MCF 10A (cell line): Measurements from ENCODE around the gene IL17REL. TPM values are rescaled to one million over a fixed set of nuclear protein-coding genes. Genes with fewer than 3 reads are reported as not detected.

ENCODE experiments used
- BruUV-seq: library from RNA; stranded (reverse); fragments of 400-500 nt; replicated peaks from 2 replicates; lab custom pipeline; 2021; lab: Mats Ljungman, UMichigan
- CTCF ChIA-PET: fragments of 300-600 bp; sonication (Branson Sonifier 250); formaldehyde crosslinking; extraction: SDS; loops from one replicate; lab custom pipeline; 2021; ENCODE audit warnings: antibody characterized with exemption, inconsistent platforms; lab: Yijun Ruan, JAX
- POLR2A ChIA-PET: fragments of 300-600, 350-650 bp; sonication (Branson Sonifier 250); formaldehyde crosslinking; extraction: SDS; loops from one replicate; lab custom pipeline; 2020; ENCODE audit warnings: antibody characterized with exemption, inconsistent platforms; lab: Yijun Ruan, JAX
- DNase-seq: peaks from one replicate; pipeline ENCODE4 v3.0.0-alpha.2; 2018; ENCODE audit not compliant: unreplicated experiment
- H3K27ac Mint-ChIP-seq: one replicate; pipeline ENCODE4 v1.8.0; 2022; ENCODE audit warnings: mild to moderate bottlenecking, low read depth, mixed read lengths; ENCODE audit not compliant: unreplicated experiment
- H3K27me3 Mint-ChIP-seq: one replicate; pipeline ENCODE4 v1.8.0; 2022; ENCODE audit warnings: mixed read lengths; ENCODE audit not compliant: insufficient read depth, unreplicated experiment
- H3K36me3 Mint-ChIP-seq: one replicate; pipeline ENCODE4 v1.8.0; 2022; ENCODE audit warnings: mild to moderate bottlenecking, moderate library complexity, mixed read lengths; ENCODE audit not compliant: insufficient read depth, unreplicated experiment
- H3K4me1 Mint-ChIP-seq: one replicate; pipeline ENCODE4 v1.8.0; 2022; ENCODE audit warnings: mixed read lengths; ENCODE audit not compliant: insufficient read depth, unreplicated experiment
- H3K4me3 Mint-ChIP-seq: one replicate; pipeline ENCODE4 v1.8.0; 2022; ENCODE audit warnings: mild to moderate bottlenecking, moderate library complexity, mixed read lengths; ENCODE audit not compliant: unreplicated experiment
- H3K9me3 Mint-ChIP-seq: one replicate; pipeline ENCODE4 v1.8.0; 2022; ENCODE audit warnings: mixed read lengths; ENCODE audit not compliant: unreplicated experiment
- CTCF ChIP-seq: fragments of 200-600 bp; IDR thresholded peaks from one replicate; pipeline ENCODE4 v1.8.0; 2022; ENCODE audit warnings: antibody characterized with exemption, mild to moderate bottlenecking; ENCODE audit not compliant: unreplicated experiment
- intact Hi-C: fragments of 100-400 bp; cut with micrococcal nuclease; formaldehyde crosslinking; loops from 2 replicates; pipeline ENCODE4 v1.14.1; 2022
- total RNA-seq: library from RNA; stranded (reverse); gene quantifications from 2 replicates; pipeline ENCODE4 v1.2.3, GENCODE V29; 2022

Gene IL17REL
- total RNA-seq, 1 experiment from 2014 or later = not detected

GRCh38 chr22:50034126-50035081 lies 21.8 kb upstream of the IL17REL start:
- Mint-ChIP-seq H3K27ac (no peak overlapping the region), H3K9me3 (no peaks in the 10 kb centered on the region), H3K27me3 (no peaks in the 10 kb centered on the region), H3K4me1 (no peaks in the 10 kb centered on the region), H3K4me3 (no peak overlapping the region), H3K36me3 (no peaks in the 10 kb centered on the region)
- DNase-seq = no peak
- ChIA-PET POLR2A (no interaction called here), CTCF (interaction anchor here (0.5 to 1.8 kb wide), 2 partner anchors 29 to 104 kb away, joined by 6 to 7 read pairs; no protein-coding TSS in a partner anchor)
- no TSS peak for BruUV-seq
- intact Hi-C loops = no loop called here
- TF ChIP-seq CTCF = no peak

GRCh38 chr22:50032941-50033601 lies 20.5 kb upstream of the IL17REL start:
- POLR2A ChIA-PET = no interaction called here
- BruUV-seq = no TSS peak
- H3K27me3 Mint-ChIP-seq = no peaks in the 10 kb centered on the region

GRCh38 chr22:50032109-50032871 lies 19.7 kb upstream of the IL17REL start:
- peaks cover 10% of the 10 kb centered on the region for H3K4me1 Mint-ChIP-seq
- no peak overlapping the region for H3K4me3 Mint-ChIP-seq
- TF ChIP-seq CTCF = no peak
- H3K9me3 Mint-ChIP-seq = no peaks in the 10 kb centered on the region
- H3K27me3 Mint-ChIP-seq = no peaks in the 10 kb centered on the region
- H3K27ac Mint-ChIP-seq = no peak overlapping the region
- intact Hi-C loops = no loop called here
- POLR2A ChIA-PET = interaction anchor here (1.1 kb wide), 1 partner anchor 70 kb away, joined by 3 read pairs; no protein-coding TSS in a partner anchor
- H3K36me3 Mint-ChIP-seq = no peaks in the 10 kb centered on the region
- no TSS peak for BruUV-seq
- CTCF ChIA-PET = interaction anchor here (0.6 to 3.6 kb wide), 4 partner anchors 27 to 107 kb away, joined by 3 to 48 read pairs (median 4); no protein-coding TSS in a partner anchor
- no peak for DNase-seq

More at GRCh38 chr22:50032941-50033601, 20.5 kb upstream of the IL17REL start:
- no peak overlapping the region for H3K4me3 Mint-ChIP-seq
- H3K36me3 Mint-ChIP-seq = no peaks in the 10 kb centered on the region
- CTCF ChIA-PET = interaction anchor here (0.7 kb wide), 1 partner anchor 110 kb away, joined by 3 read pairs; no protein-coding TSS in a partner anchor
- H3K9me3 Mint-ChIP-seq = no peaks in the 10 kb centered on the region
- intact Hi-C loops = no loop called here
- no peak overlapping the region for H3K27ac Mint-ChIP-seq
- DNase-seq = no peak
- no peak for TF ChIP-seq CTCF
- peaks cover 2% of the 10 kb centered on the region for H3K4me1 Mint-ChIP-seq
